ENCODE measurements around the gene C6orf52.

DNA sequence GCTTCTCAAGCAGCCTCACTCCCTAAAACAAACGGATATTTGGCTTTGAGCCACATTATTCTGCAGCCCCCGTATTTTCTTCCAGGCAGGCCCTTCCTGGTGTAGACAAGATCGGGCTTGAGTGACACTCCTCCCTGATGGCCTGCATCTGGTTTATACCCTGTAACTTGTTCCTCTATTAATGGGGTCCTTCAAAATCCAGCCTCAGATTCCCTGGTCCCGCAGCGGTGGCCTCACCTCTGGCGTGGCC is 28.1 kb upstream of the C6orf52 start:
- TF ChIP-seq, protein P1, sequence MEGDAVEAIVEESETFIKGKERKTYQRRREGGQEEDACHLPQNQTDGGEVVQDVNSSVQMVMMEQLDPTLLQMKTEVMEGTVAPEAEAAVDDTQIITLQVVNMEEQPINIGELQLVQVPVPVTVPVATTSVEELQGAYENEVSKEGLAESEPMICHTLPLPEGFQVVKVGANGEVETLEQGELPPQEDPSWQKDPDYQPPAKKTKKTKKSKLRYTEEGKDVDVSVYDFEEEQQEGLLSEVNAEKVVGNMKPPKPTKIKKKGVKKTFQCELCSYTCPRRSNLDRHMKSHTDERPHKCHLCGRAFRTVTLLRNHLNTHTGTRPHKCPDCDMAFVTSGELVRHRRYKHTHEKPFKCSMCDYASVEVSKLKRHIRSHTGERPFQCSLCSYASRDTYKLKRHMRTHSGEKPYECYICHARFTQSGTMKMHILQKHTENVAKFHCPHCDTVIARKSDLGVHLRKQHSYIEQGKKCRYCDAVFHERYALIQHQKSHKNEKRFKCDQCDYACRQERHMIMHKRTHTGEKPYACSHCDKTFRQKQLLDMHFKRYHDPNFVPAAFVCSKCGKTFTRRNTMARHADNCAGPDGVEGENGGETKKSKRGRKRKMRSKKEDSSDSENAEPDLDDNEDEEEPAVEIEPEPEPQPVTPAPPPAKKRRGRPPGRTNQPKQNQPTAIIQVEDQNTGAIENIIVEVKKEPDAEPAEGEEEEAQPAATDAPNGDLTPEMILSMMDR (IDR thresholded peaks at IDR 0.05; ENCODE audit: poor library complexity, severe bottlenecking): no peak
- TF ChIP-seq EP300 (conservative IDR thresholded peaks at IDR 0.05; ENCODE audit: poor library complexity, severe bottlenecking): no peak
- no peak for TF ChIP-seq RAD21 (conservative IDR thresholded peaks at IDR 0.05)
